ENCODE data around the gene CA5A. TPM values are rescaled to one million over a fixed set of nuclear protein-coding genes. Genes with fewer than 3 reads are reported as not detected.

The CA5A gene
- total and polyA plus RNA-seq, 2 of the 13 experiments (the other 11 are each of a cell fraction or from before 2014, with no cell fraction given): 66.8 to 106 TPM

DNA sequence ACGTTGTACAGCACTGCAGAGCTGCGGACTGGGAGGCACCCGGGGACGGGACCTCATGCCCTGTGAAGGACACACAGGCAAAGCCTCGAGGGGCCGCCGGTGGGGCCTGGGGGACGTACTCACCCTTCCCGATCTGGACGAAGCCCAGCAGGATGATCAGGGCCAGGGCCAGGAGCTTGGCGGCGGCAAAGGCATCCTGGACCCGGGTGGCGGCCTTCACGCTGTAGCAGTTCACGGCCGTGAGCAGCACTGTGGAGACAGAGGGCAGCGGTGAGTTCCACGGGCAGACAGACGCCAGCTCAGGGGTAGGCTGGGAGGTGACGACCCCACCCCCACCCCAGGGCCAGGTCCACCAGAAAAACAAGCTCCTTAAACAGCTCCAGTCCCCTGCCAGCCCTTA is 84.7 kb downstream of the CA5A start:
- POLR2A ChIA-PET: interaction anchor here (0.7 to 9.4 kb wide), 5 partner anchors 14 to 86 kb away, joined by 3 to 399 read pairs (median 9); partner anchors contain the start of genes KLHDC4 and SLC7A5
- in situ Hi-C loops (cut with HindIII; ENCODE audit: extremely low pct_ligation_motif_present, low pct_unique_long_range_greater_than_20kb): loop anchor here (5.0 to 25.0 kb wide), 2 partner anchors 74 to 464 kb away; partner anchors contain the start of genes FBXO31 and MAP1LC3B
- TF ChIP-seq SRY (CRISPR knock-in tag; IDR thresholded peaks at IDR 0.05) (no peak), HCFC1 (IDR thresholded peaks at IDR 0.05; ENCODE audit: low read depth, low read length) (no peak), ARNT (IDR thresholded peaks at IDR 0.05) (no peak), ZNF550 (CRISPR knock-in tag; IDR thresholded peaks at IDR 0.05; ENCODE audit: borderline replicate concordance) (no peak), KAT8 (CRISPR knock-in tag; IDR thresholded peaks at IDR 0.05) (no peak), RXRA (CRISPR knock-in tag; IDR thresholded peaks at IDR 0.05) (peak; percentile 28; the same call in 1 of the 2 replicates), ZNF737 (CRISPR knock-in tag; IDR thresholded peaks at IDR 0.05; ENCODE audit: borderline replicate concordance) (no peak), MED8 (CRISPR knock-in tag; IDR thresholded peaks at IDR 0.05; ENCODE audit: insufficient replicate concordance) (no peak), MEF2D (CRISPR knock-in tag; IDR thresholded peaks at IDR 0.05) (peak; percentile 27; the same call in 1 of the 2 replicates), KMT2A (CRISPR knock-in tag; IDR thresholded peaks at IDR 0.05) (no peak)
- TF ChIP-seq, protein P1, sequence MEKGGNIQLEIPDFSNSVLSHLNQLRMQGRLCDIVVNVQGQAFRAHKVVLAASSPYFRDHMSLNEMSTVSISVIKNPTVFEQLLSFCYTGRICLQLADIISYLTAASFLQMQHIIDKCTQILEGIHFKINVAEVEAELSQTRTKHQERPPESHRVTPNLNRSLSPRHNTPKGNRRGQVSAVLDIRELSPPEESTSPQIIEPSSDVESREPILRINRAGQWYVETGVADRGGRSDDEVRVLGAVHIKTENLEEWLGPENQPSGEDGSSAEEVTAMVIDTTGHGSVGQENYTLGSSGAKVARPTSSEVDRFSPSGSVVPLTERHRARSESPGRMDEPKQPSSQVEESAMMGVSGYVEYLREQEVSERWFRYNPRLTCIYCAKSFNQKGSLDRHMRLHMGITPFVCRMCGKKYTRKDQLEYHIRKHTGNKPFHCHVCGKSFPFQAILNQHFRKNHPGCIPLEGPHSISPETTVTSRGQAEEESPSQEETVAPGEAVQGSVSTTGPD (CRISPR knock-in tag; IDR thresholded peaks at IDR 0.05): no peak
- TF ChIP-seq, protein P2, sequence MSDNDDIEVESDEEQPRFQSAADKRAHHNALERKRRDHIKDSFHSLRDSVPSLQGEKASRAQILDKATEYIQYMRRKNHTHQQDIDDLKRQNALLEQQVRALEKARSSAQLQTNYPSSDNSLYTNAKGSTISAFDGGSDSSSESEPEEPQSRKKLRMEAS (IDR thresholded peaks at IDR 0.05): no peak
- TF ChIP-seq, protein P3, sequence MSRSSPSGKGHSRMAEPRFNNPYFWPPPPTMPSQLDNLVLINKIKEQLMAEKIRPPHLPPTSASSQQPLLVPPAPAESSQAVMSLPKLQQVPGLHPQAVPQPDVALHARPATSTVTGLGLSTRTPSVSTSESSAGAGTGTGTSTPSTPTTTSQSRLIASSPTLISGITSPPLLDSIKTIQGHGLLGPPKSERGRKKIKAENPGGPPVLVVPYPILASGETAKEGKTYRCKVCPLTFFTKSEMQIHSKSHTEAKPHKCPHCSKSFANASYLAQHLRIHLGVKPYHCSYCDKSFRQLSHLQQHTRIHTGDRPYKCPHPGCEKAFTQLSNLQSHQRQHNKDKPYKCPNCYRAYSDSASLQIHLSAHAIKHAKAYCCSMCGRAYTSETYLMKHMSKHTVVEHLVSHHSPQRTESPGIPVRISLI (CRISPR knock-in tag; IDR thresholded peaks at IDR 0.05; ENCODE audit: borderline replicate concordance): no peak
- TF ChIP-seq, protein P4, sequence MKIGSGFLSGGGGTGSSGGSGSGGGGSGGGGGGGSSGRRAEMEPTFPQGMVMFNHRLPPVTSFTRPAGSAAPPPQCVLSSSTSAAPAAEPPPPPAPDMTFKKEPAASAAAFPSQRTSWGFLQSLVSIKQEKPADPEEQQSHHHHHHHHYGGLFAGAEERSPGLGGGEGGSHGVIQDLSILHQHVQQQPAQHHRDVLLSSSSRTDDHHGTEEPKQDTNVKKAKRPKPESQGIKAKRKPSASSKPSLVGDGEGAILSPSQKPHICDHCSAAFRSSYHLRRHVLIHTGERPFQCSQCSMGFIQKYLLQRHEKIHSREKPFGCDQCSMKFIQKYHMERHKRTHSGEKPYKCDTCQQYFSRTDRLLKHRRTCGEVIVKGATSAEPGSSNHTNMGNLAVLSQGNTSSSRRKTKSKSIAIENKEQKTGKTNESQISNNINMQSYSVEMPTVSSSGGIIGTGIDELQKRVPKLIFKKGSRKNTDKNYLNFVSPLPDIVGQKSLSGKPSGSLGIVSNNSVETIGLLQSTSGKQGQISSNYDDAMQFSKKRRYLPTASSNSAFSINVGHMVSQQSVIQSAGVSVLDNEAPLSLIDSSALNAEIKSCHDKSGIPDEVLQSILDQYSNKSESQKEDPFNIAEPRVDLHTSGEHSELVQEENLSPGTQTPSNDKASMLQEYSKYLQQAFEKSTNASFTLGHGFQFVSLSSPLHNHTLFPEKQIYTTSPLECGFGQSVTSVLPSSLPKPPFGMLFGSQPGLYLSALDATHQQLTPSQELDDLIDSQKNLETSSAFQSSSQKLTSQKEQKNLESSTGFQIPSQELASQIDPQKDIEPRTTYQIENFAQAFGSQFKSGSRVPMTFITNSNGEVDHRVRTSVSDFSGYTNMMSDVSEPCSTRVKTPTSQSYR (CRISPR knock-in tag; IDR thresholded peaks at IDR 0.05; ENCODE audit: borderline replicate concordance): peak; percentile 42; the same call in 1 of the 2 replicates
- TF ChIP-seq, protein P5, sequence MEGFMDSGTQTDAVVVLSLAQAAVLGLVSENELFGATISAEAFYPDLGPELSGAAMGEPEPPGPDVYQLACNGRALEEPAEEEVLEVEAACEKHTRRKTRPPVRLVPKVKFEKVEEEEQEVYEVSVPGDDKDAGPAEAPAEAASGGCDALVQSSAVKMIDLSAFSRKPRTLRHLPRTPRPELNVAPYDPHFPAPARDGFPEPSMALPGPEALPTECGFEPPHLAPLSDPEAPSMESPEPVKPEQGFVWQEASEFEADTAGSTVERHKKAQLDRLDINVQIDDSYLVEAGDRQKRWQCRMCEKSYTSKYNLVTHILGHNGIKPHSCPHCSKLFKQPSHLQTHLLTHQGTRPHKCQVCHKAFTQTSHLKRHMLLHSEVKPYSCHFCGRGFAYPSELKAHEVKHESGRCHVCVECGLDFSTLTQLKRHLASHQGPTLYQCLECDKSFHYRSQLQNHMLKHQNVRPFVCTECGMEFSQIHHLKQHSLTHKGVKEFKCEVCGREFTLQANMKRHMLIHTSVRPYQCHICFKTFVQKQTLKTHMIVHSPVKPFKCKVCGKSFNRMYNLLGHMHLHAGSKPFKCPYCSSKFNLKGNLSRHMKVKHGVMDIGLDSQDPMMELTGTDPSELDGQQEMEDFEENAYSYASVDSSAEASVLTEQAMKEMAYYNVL (CRISPR knock-in tag; IDR thresholded peaks at IDR 0.05; ENCODE audit: borderline replicate concordance): no peak

More for the DNA sequence above, 84.7 kb downstream of the CA5A start:
- H4K20me1 ChIP-seq (ENCODE audit: insufficient read depth, low read length): peaks cover 7% of the 10 kb centered on the region; the same call in 1 of the 2 replicates
- peak overlapping the region; percentile 81; the same call in 1 of the 2 replicates for H3K9ac ChIP-seq (ENCODE audit: insufficient read depth, low read depth, low read length)
- no peak overlapping the region for H3K4me3 ChIP-seq (replicated peaks in 1 of 3; ENCODE audit: insufficient read depth in 1 of 3, low read depth in 2 of 3, low read length in 3 of 3)
- H3K9me3 ChIP-seq (ENCODE audit: low read length): no peaks in the 10 kb centered on the region
- H3K36me3 ChIP-seq (replicated peaks in 1 of 2; ENCODE audit: control insufficient read depth in 1 of 2, insufficient read depth in 2 of 2, low read length in 2 of 2): peaks cover 31 to 57% of the 10 kb centered on the region in 2 experiments
- DNase-seq (ENCODE audit: low spot score) (no peak), ATAC-seq (no peak), FAIRE-seq (no peak)
- 100% methylated on average over 5 of the region's 21 CpGs for WGBS (ENCODE audit: low lambda C conversion rate)
- peaks cover 99% of the 10 kb centered on the region for H3K4me1 ChIP-seq (ENCODE audit: insufficient read depth, low read length)
- peak overlapping the region; percentile 98 for H3K27ac ChIP-seq (ENCODE audit: extremely low read length, insufficient read depth, low read length)
- BruUV-seq (replicated peaks): no TSS peak
- no peaks in the 10 kb centered on the region for H3K27me3 ChIP-seq (ENCODE audit: control insufficient read depth in 1 of 2, insufficient read depth in 2 of 2, low read length in 2 of 2)
- intact Hi-C loops (cut with micrococcal nuclease; ENCODE audit: unreplicated experiment): loop anchor here (10.0 kb wide), 1 partner anchor 467 kb away; the partner anchor contains the start of gene FBXO31
- no peak overlapping the region for H3K4me2 ChIP-seq (ENCODE audit: low read depth, low read length)
- peaks cover 81% of the 10 kb centered on the region for H3K79me2 ChIP-seq (ENCODE audit: insufficient read depth, low read length)
- no peak overlapping the region for H2AFZ ChIP-seq (ENCODE audit: low read length)
- CTCF ChIA-PET (ENCODE audit: low intra/inter-chr PET ratio, low total read pairs): interaction anchor here (5.4 kb wide), 1 partner anchor 74 kb away, joined by 38 read pairs; no protein-coding TSS in a partner anchor
